GM19025 (cell line): Measurements from ENCODE around the gene TESK2.
A peak's percentile ranks its signal among the peaks of the same experiment; 100 is the strongest.

ENCODE experiments used
- ATAC-seq: cut with Tn5 transposase; IDR thresholded peaks from one replicate; pipeline ENCODE4 v1.9.1; 2021; ENCODE audit warnings: mild to moderate bottlenecking, low read depth, moderate library complexity; ENCODE audit not compliant: unreplicated experiment

TESK2 gene

GRCh38 chr1:45344499-45344898 lies 146.5 kb downstream of the TESK2 start:
- no peak for ATAC-seq

- ATAC-seq: no peak
Observed at GRCh38 chr1:45340816-45341466, 150.0 kb downstream of the TESK2 start.

- ATAC-seq: peak; percentile 76
Observed at GRCh38 chr1:45339789-45340558, 151.0 kb downstream of the TESK2 start, which contains the start of the genes MUTYH and TOE1. Gene MUTYH, minus strand, starts transcription at chr1:45340440. Its CDS starts 5,935 bp downstream, at chr1:45334505. Gene TOE1, plus strand, starts transcription at chr1:45340170. Its CDS starts 83 bp downstream, at chr1:45340253.

GRCh38 chr1:45337630-45338325 lies 153.2 kb downstream of the TESK2 start:
- ATAC-seq: no peak

GRCh38 chr1:45335855-45336324 lies 155.1 kb downstream of the TESK2 start:
- no peak for ATAC-seq

GRCh38 chr1:45334308-45335245 lies 156.4 kb downstream of the TESK2 start:
- ATAC-seq: no peak

GRCh38 chr1:45332346-45332720 lies 158.6 kb downstream of the TESK2 start:
- ATAC-seq: no peak

- ATAC-seq: no peak
Observed at GRCh38 chr1:45331436-45332345, 159.3 kb downstream of the TESK2 start.

GRCh38 chr1:45329445-45329844 lies 161.5 kb downstream of the TESK2 start:
- no peak for ATAC-seq

GRCh38 chr1:45328680-45329079 lies 162.3 kb downstream of the TESK2 start:
- ATAC-seq: no peak

- ATAC-seq: no peak
Observed at GRCh38 chr1:45327644-45328515, 163.1 kb downstream of the TESK2 start.

- no peak for ATAC-seq
Observed at GRCh38 chr1:45326627-45327623, 164.0 kb downstream of the TESK2 start, which contains the start of gene HPDL. Gene HPDL, plus strand, starts transcription at chr1:45326895. Its CDS starts 254 bp downstream, at chr1:45327149.

GRCh38 chr1:45325851-45326506 lies 165.0 kb downstream of the TESK2 start:
- no peak for ATAC-seq

- no peak for ATAC-seq
Observed at GRCh38 chr1:45322486-45323040, 168.4 kb downstream of the TESK2 start.

GRCh38 chr1:45321444-45321843 lies 169.5 kb downstream of the TESK2 start:
- no peak for ATAC-seq

GRCh38 chr1:45319761-45320160 lies 171.2 kb downstream of the TESK2 start:
- ATAC-seq: no peak
